ENCODE data around the gene ZNF236. TPM values are rescaled to one million over a fixed set of nuclear protein-coding genes. Genes with fewer than 3 reads are reported as not detected.

ZNF236 gene
- total RNA-seq, 1 donor from 2014 or later = 20.4 TPM

- H3K4me1 Mint-ChIP-seq (ENCODE audit: unreplicated experiment) = peaks cover 20% of the 10 kb centered on the region
- H3K36me3 Mint-ChIP-seq (ENCODE audit: unreplicated experiment) = peaks cover 14% of the 10 kb centered on the region
- H3K9me3 Mint-ChIP-seq (ENCODE audit: unreplicated experiment) = no peaks in the 10 kb centered on the region
- TF ChIP-seq CTCF (IDR thresholded peaks at IDR 0.05) = no peak
- no peak overlapping the region for H3K27ac Mint-ChIP-seq (ENCODE audit: unreplicated experiment)
- no peak for DNase-seq (ENCODE audit: extremely low spot score, unreplicated experiment)
- H3K27me3 Mint-ChIP-seq (ENCODE audit: unreplicated experiment) = no peaks in the 10 kb centered on the region
- no peak overlapping the region for H3K4me3 Mint-ChIP-seq (ENCODE audit: unreplicated experiment)
Measured at GRCh38 chr18:77012120-77012519, 189.8 kb downstream of the ZNF236 start.

GRCh38 chr18:77012806-77013541, 190.6 kb downstream of the ZNF236 start:
- H3K27ac Mint-ChIP-seq (ENCODE audit: unreplicated experiment) = no peak overlapping the region
- H3K4me1 Mint-ChIP-seq (ENCODE audit: unreplicated experiment) = peaks cover 12% of the 10 kb centered on the region
- no peak for DNase-seq (ENCODE audit: extremely low spot score, unreplicated experiment)
- peaks cover 15% of the 10 kb centered on the region for H3K36me3 Mint-ChIP-seq (ENCODE audit: unreplicated experiment)
- TF ChIP-seq CTCF (IDR thresholded peaks at IDR 0.05) = no peak
- H3K9me3 Mint-ChIP-seq (ENCODE audit: unreplicated experiment) = no peaks in the 10 kb centered on the region
- H3K4me3 Mint-ChIP-seq (ENCODE audit: unreplicated experiment) = no peak overlapping the region
- H3K27me3 Mint-ChIP-seq (ENCODE audit: unreplicated experiment) = no peaks in the 10 kb centered on the region

GRCh38 chr18:77013811-77014521, 191.6 kb downstream of the ZNF236 start:
- no peak for DNase-seq (ENCODE audit: extremely low spot score, unreplicated experiment)
- Mint-ChIP-seq H3K4me1 (ENCODE audit: unreplicated experiment) (peaks cover 5% of the 10 kb centered on the region), H3K27ac (ENCODE audit: unreplicated experiment) (no peak overlapping the region), H3K4me3 (ENCODE audit: unreplicated experiment) (no peak overlapping the region), H3K27me3 (ENCODE audit: unreplicated experiment) (no peaks in the 10 kb centered on the region), H3K9me3 (ENCODE audit: unreplicated experiment) (no peaks in the 10 kb centered on the region), H3K36me3 (ENCODE audit: unreplicated experiment) (peaks cover 15% of the 10 kb centered on the region)
- no peak for TF ChIP-seq CTCF (IDR thresholded peaks at IDR 0.05)

- Mint-ChIP-seq H3K4me1 (ENCODE audit: unreplicated experiment) (peaks cover 5% of the 10 kb centered on the region), H3K27me3 (ENCODE audit: unreplicated experiment) (no peaks in the 10 kb centered on the region), H3K4me3 (ENCODE audit: unreplicated experiment) (no peak overlapping the region), H3K36me3 (ENCODE audit: unreplicated experiment) (peaks cover 17% of the 10 kb centered on the region), H3K27ac (ENCODE audit: unreplicated experiment) (no peak overlapping the region), H3K9me3 (ENCODE audit: unreplicated experiment) (no peaks in the 10 kb centered on the region)
- DNase-seq (ENCODE audit: extremely low spot score, unreplicated experiment) = no peak
- no peak for TF ChIP-seq CTCF (IDR thresholded peaks at IDR 0.05)
Measured at GRCh38 chr18:77014538-77014937, 192.2 kb downstream of the ZNF236 start.

GRCh38 chr18:77015169-77015568, 192.8 kb downstream of the ZNF236 start:
- no peak for DNase-seq (ENCODE audit: extremely low spot score, unreplicated experiment)

More at GRCh38 chr18:77015169-77015568, 192.8 kb downstream of the ZNF236 start:
- no peaks in the 10 kb centered on the region for H3K9me3 Mint-ChIP-seq (ENCODE audit: unreplicated experiment)
- peaks cover 3% of the 10 kb centered on the region for H3K4me1 Mint-ChIP-seq (ENCODE audit: unreplicated experiment)
- peaks cover 17% of the 10 kb centered on the region for H3K36me3 Mint-ChIP-seq (ENCODE audit: unreplicated experiment)
- TF ChIP-seq CTCF (IDR thresholded peaks at IDR 0.05) = no peak
- no peak overlapping the region for H3K4me3 Mint-ChIP-seq (ENCODE audit: unreplicated experiment)
- no peak overlapping the region for H3K27ac Mint-ChIP-seq (ENCODE audit: unreplicated experiment)
- H3K27me3 Mint-ChIP-seq (ENCODE audit: unreplicated experiment) = no peaks in the 10 kb centered on the region
